ENCODE data around the gene PCDHA2.
"Not testable (repeated sequence)": the region's sequence is repeated elsewhere in the genome, so short reads cannot be mapped to it uniquely, and the experiment has no call there.

PCDHA2 gene

DNA sequence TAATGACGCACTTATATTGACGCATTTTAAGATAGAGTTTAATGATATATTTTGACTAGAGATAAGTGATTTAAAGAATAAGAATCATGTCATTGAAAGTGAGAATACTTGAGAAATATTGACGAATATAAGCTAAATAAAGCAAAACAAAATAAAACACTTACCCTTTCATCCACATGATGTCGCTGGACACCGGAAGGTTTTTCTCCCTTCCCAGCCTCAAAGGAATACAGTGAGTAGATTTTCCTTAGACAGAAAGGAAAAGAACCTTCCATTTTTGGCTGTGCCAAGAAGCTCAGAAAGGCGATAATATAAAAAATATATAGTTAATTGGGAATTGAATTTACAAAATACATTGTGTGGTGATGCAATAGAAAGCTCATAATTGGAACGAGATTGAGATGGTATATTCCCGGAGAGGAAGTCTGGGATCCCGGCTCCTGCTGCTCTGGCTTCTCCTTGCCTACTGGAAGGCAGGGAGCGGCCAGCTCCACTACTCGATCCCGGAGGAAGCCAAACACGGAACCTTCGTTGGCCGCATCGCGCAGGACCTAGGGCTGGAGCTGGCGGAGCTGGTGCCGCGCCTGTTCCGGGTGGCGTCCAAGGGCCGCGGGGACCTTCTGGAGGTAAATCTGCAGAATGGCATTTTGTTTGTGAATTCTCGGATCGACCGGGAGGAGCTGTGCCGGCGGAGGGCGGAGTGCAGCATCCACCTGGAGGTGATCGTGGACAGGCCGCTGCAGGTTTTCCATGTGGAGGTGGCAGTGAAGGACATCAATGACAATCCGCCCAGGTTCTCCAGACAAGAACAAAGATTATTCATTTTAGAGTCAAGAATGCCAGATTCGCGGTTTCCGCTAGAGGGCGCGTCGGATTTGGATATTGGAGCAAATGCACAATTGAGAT is 27.0 kb downstream of the PCDHA2 start, which contains the start of gene PCDHA5:
TSS of gene PCDHA5 (plus strand) at position 239 of the 906 bp plus-strand sequence.
- no peak for DNase-seq (ENCODE audit: low spot score)

GRCh38 chr5:140822281-140822629 is 27.6 kb downstream of the PCDHA2 start:
- DNase-seq (ENCODE audit: low spot score): no peak

DNA sequence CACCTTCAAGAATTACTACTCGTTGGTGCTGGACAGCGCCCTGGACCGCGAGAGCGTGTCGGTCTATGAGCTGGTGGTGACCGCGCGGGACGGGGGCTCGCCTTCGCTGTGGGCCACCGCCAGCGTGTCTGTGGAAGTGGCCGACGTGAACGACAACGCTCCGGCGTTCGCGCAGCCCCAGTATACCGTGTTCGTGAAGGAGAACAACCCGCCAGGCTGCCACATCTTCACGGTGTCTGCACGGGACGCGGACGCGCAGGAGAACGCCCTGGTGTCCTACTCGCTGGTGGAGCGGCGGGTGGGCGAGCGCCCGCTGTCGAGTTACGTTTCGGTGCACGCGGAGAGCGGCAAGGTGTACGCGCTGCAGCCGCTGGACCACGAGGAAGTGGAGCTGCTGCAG is 28.3 kb downstream of the PCDHA2 start:
- DNase-seq (ENCODE audit: low spot score): not testable (repeated sequence)

- no peak for DNase-seq (ENCODE audit: low spot score)
Observed at GRCh38 chr5:140823475-140823874, 28.8 kb downstream of the PCDHA2 start.

- no peak for DNase-seq (ENCODE audit: low spot score)
Observed at GRCh38 chr5:140827704-140828361, 33.2 kb downstream of the PCDHA2 start, which contains the start of gene PCDHA6. PCDHA6 (plus strand) TSS chr5:140827960; CDS start chr5:140828092, 132 bp downstream.

GRCh38 chr5:140828362-140828737 is 33.7 kb downstream of the PCDHA2 start:
- DNase-seq (ENCODE audit: low spot score): no peak

GRCh38 chr5:140829511-140830501 is 35.2 kb downstream of the PCDHA2 start:
- DNase-seq (ENCODE audit: low spot score): not testable (repeated sequence)

GRCh38 chr5:140833993-140834392 is 39.3 kb downstream of the PCDHA2 start, which contains the start of gene PCDHA7:
PCDHA7 (plus strand) TSS chr5:140834269; CDS start chr5:140834384, 115 bp downstream.
- peak; percentile 16 for DNase-seq (ENCODE audit: low spot score)

GRCh38 chr5:140834439-140835008 is 39.9 kb downstream of the PCDHA2 start:
- DNase-seq (ENCODE audit: low spot score): not testable (repeated sequence)

DNA sequence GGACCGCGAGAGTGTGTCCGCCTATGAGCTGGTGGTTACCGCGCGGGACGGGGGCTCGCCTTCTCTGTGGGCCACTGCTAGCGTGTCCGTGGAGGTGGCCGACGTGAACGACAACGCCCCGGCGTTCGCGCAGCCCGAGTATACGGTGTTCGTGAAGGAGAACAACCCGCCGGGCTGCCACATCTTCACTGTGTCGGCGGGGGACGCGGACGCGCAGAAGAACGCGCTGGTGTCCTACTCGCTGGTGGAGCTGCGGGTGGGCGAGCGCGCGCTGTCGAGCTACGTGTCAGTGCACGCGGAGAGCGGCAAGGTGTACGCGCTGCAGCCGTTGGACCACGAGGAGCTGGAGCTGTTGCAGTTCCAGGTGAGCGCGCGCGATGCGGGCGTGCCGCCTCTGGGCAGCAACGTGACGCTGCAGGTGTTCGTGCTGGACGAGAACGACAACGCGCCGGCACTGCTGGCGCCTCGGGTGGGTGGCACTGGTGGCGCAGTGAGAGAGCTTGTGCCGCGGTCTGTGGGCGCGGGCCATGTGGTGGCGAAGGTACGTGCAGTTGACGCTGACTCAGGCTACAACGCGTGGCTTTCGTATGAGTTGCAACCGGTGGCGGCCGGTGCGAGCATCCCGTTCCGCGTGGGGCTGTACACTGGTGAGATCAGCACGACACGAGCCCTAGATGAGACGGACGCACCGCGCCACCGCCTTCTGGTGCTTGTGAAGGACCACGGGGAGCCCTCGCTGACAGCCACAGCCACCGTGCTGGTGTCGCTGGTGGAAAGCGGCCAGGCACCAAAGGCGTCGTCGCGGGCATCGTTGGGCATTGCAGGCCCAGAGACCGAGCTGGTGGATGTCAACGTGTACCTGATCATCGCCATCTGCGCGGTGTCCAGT is 41.2 kb downstream of the PCDHA2 start:
- DNase-seq (ENCODE audit: low spot score): no peak

GRCh38 chr5:140840978-140841962 is 46.6 kb downstream of the PCDHA2 start, which contains the start of gene PCDHA8:
PCDHA8 (plus strand) TSS chr5:140841187; CDS start chr5:140841322, 135 bp downstream.
- DNase-seq (ENCODE audit: low spot score): no peak

- DNase-seq (ENCODE audit: low spot score): no peak
Observed at GRCh38 chr5:140842798-140843733, 48.4 kb downstream of the PCDHA2 start.

Measured in AG08395 (cell line).